SU-DHL-6 (cell line): Measurements from ENCODE around the gene NPIPB2.

Experiments
- CTCF ChIP-seq: fragments of 200-600 bp; sonication (generic); IDR thresholded peaks from one replicate; pipeline ENCODE4 v1.5.1; 2017; ENCODE audit warnings: antibody characterized with exemption, mild to moderate bottlenecking, low read length, moderate library complexity; ENCODE audit not compliant: insufficient read depth, poor library complexity, severe bottlenecking
- EZH2phosphoT487 ChIP-seq: fragments of 200-600 bp; sonication (generic), shearing (Covaris generic); conservative IDR thresholded peaks from 2 replicates; pipeline ENCODE4 v1.6.1; 2018; ENCODE audit warnings: mild to moderate bottlenecking, antibody characterized with exemption, low read length, moderate library complexity, mixed read lengths

GRCh38 chr16:11877374-11877773 lies 64.5 kb downstream of the NPIPB2 start:
- no peak for TF ChIP-seq CTCF
- TF ChIP-seq EZH2phosphoT487: no peak
